BLaER1 treated with 17β-estradiol and CSF1 and Interleukin-3, amounts not matched to agents 10 nM and 100 nM (cell line): ENCODE measurements around the gene ZNF611.

Experiments
- H3K27ac ChIP-seq, 11 experiments: shearing (Covaris generic); formaldehyde crosslinking; 2 replicates each; pipeline ENCODE4 v1.8.1; 2022
- H3K27me3 ChIP-seq, 11 experiments: shearing (Covaris generic); formaldehyde crosslinking; 2 replicates each; pipeline ENCODE4 v1.8.1; 2022
- H3K36me3 ChIP-seq, 11 experiments: shearing (Covaris generic); formaldehyde crosslinking; 2 replicates each; pipeline ENCODE4 v1.8.1; 2022
- H3K4me1 ChIP-seq, 10 experiments: shearing (Covaris generic); formaldehyde crosslinking; 2 replicates each; pipeline ENCODE4 v1.8.1; 2022
- H3K4me2 ChIP-seq, 11 experiments: shearing (Covaris generic); formaldehyde crosslinking; 2 replicates each; pipeline ENCODE4 v1.8.1; 2022
- H3K4me3 ChIP-seq, 10 experiments: shearing (Covaris generic); formaldehyde crosslinking; 2 replicates each; pipeline ENCODE4 v1.8.1; 2022
- H3K9ac ChIP-seq, 11 experiments: shearing (Covaris generic); formaldehyde crosslinking; 2 replicates each; pipeline ENCODE4 v1.8.1; 2022
- H3K9me3 ChIP-seq, 11 experiments: shearing (Covaris generic); formaldehyde crosslinking; replicated peaks in 1 of 11; 2 replicates each; pipeline ENCODE4 v1.8.1; 2022
- H4K20me1 ChIP-seq, 11 experiments: shearing (Covaris generic); formaldehyde crosslinking; 2 replicates each; pipeline ENCODE4 v1.8.1; 2022
- Cebpa-rat ChIP-seq, 11 experiments: shearing (Covaris generic); IDR thresholded peaks; 2 replicates each; pipeline ENCODE4 v1.8.1; 2022

Gene ZNF611

GRCh38 chr19:52660981-52661380 lies 73.9 kb downstream of the ZNF611 start:
- Histone ChIP-seq H3K9me3 (peaks cover 0 to 46% (median 24%) of the 10 kb centered on the region in 11 experiments; a peak in 15 of 22 replicates), H3K4me2 (no peak overlapping the region), H3K27ac (no peak overlapping the region), H3K36me3 (peaks cover 75 to 100% (median 93%) of the 10 kb centered on the region in 11 experiments), H3K4me3 (no peak overlapping the region), H3K4me1 (peaks cover 0 to 10% (median 0%) of the 10 kb centered on the region in 10 experiments; a peak in 5 of 20 replicates), H3K27me3 (no peaks in the 10 kb centered on the region), H4K20me1 (no peaks in the 10 kb centered on the region), H3K9ac (no peak overlapping the region)
- no peak for TF ChIP-seq Cebpa-rat (IDR thresholded peaks at IDR 0.05)

GRCh38 chr19:52659013-52659412 lies 75.8 kb downstream of the ZNF611 start:
- Histone ChIP-seq H4K20me1 (no peaks in the 10 kb centered on the region), H3K4me3 (no peak overlapping the region), H3K27me3 (no peaks in the 10 kb centered on the region), H3K27ac (no peak overlapping the region), H3K9me3 (peaks cover 2 to 66% (median 44%) of the 10 kb centered on the region in 11 experiments; a peak in 20 of 22 replicates), H3K4me1 (peaks cover 0 to 10% (median 0%) of the 10 kb centered on the region in 10 experiments; a peak in 5 of 20 replicates), H3K4me2 (no peak overlapping the region), H3K9ac (no peak overlapping the region), H3K36me3 (peaks cover 84 to 100% (median 96%) of the 10 kb centered on the region in 11 experiments)
- TF ChIP-seq Cebpa-rat (IDR thresholded peaks at IDR 0.05): no peak

- Histone ChIP-seq H3K36me3 (peaks cover 84 to 100% (median 97%) of the 10 kb centered on the region in 11 experiments), H3K9me3 (peaks cover 6 to 70% (median 48%) of the 10 kb centered on the region in 11 experiments; a peak in 21 of 22 replicates), H3K4me2 (no peak overlapping the region), H3K27ac (no peak overlapping the region), H3K27me3 (no peaks in the 10 kb centered on the region), H4K20me1 (no peaks in the 10 kb centered on the region), H3K4me1 (peaks cover 0 to 10% (median 0%) of the 10 kb centered on the region in 10 experiments; a peak in 5 of 20 replicates), H3K9ac (no peak overlapping the region), H3K4me3 (no peak overlapping the region)
- TF ChIP-seq Cebpa-rat (IDR thresholded peaks at IDR 0.05): no peak
Measured at GRCh38 chr19:52658595-52658994, 76.2 kb downstream of the ZNF611 start.

GRCh38 chr19:52653161-52653560 lies 81.7 kb downstream of the ZNF611 start:
- no peak overlapping the region for H3K9ac ChIP-seq
- TF ChIP-seq Cebpa-rat (IDR thresholded peaks at IDR 0.05): no peak
- peaks cover 58 to 99% (median 91%) of the 10 kb centered on the region in 11 experiments for H3K9me3 ChIP-seq
- no peaks in the 10 kb centered on the region for H4K20me1 ChIP-seq
- H3K36me3 ChIP-seq: peaks cover 94 to 100% (median 100%) of the 10 kb centered on the region in 11 experiments
- no peak overlapping the region for H3K27ac ChIP-seq
- no peak overlapping the region for H3K4me3 ChIP-seq
- H3K4me1 ChIP-seq: no peaks in the 10 kb centered on the region
- no peak overlapping the region for H3K4me2 ChIP-seq
- no peaks in the 10 kb centered on the region for H3K27me3 ChIP-seq
